ENCODE measurements around the gene NRG3. TPM values are rescaled to one million over a fixed set of nuclear protein-coding genes. Genes with fewer than 3 reads are reported as not detected.

Gene NRG3
- total and polyA plus RNA-seq, 9 donors: 0.04 to 4.5 (median 0.15) TPM; not detected in 2

GRCh38 chr10:82924711-82925110, 1049.7 kb downstream of the NRG3 start:
- H3K36me3 ChIP-seq: no peaks in the 10 kb centered on the region
- 79 to 91% (median 81%) methylated on average over 1 of the region's 1 CpG for WGBS, 3 donors
- H3K4me3 ChIP-seq: no peak overlapping the region
- H3K27ac ChIP-seq: no peak overlapping the region
- H3K4me1 ChIP-seq (ENCODE audit: insufficient read depth): no peaks in the 10 kb centered on the region
- no peak for DNase-seq
- intact Hi-C loops (cut with DNase I): no loop called here
- no peak for TF ChIP-seq POLR2A (IDR thresholded peaks at IDR 0.05)
- no peak for TF ChIP-seq CTCF (IDR thresholded peaks at IDR 0.05)
- no peak for TF ChIP-seq EP300 (IDR thresholded peaks at IDR 0.05)
- no peaks in the 10 kb centered on the region for H3K9me3 ChIP-seq
- H3K27me3 ChIP-seq: no peaks in the 10 kb centered on the region

DNA sequence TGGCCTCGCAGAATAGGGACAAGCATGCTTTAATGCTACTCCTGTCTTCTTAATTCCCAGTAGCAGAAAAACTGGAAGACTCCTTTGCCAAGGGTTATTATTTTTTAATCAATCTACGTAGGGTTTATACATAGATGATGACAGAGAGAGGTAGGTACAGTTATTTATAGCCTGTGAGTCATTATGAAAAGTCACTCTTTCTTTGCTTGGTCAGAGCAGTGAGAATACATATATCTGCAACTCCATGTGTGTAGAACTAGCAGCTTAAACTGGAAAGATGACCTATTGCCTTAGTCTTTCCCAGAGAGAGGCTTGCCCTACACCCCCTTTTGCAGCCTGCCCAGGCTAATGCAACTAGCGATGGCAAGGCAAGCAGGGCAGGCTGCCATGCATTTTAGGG, 1050.6 kb downstream of the NRG3 start:
- no peak overlapping the region for H3K27ac ChIP-seq
- no peaks in the 10 kb centered on the region for H3K36me3 ChIP-seq
- H3K27me3 ChIP-seq: no peaks in the 10 kb centered on the region
- no peak overlapping the region for H3K4me3 ChIP-seq
- H3K9me3 ChIP-seq: no peaks in the 10 kb centered on the region
- intact Hi-C loops (cut with DNase I): no loop called here
- TF ChIP-seq EP300 (IDR thresholded peaks at IDR 0.05) (no peak), CTCF (IDR thresholded peaks at IDR 0.05) (no peak), POLR2A (IDR thresholded peaks at IDR 0.05) (no peak)
- no peak for DNase-seq
- WGBS, 3 donors: 76 to 91% (median 89%) methylated on average over 3 of the region's 3 CpGs
- no peaks in the 10 kb centered on the region for H3K4me1 ChIP-seq (ENCODE audit: insufficient read depth)

DNA sequence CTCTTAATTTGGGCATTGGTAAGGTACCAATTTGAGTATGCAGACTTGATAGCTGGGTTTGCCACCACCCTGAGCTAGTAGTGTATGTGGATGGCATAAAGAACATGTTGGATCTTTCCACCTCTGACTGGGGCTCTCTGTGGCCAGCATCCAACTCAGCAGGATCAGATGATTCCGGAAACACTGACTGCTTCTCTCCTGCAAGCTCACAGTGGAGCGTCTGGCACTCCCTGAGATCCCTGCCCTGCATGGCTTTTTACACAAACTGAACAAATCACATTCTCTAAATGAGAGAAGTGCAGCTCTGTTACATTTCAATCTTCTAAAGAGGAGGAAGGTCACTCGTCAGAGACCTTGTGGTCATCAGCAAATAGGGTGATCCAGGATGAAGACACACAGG, 1057.5 kb downstream of the NRG3 start:
- H3K27ac ChIP-seq: no peak overlapping the region
- intact Hi-C loops (cut with DNase I): no loop called here
- DNase-seq: no peak
- H3K4me3 ChIP-seq: no peak overlapping the region
- no peaks in the 10 kb centered on the region for H3K36me3 ChIP-seq
- H3K9me3 ChIP-seq: no peaks in the 10 kb centered on the region
- 50 to 69% (median 51%) methylated on average over 3 of the region's 3 CpGs for WGBS, 3 donors
- no peaks in the 10 kb centered on the region for H3K4me1 ChIP-seq (ENCODE audit: insufficient read depth)
- no peaks in the 10 kb centered on the region for H3K27me3 ChIP-seq
- TF ChIP-seq POLR2A (IDR thresholded peaks at IDR 0.05) (no peak), EP300 (IDR thresholded peaks at IDR 0.05) (no peak), CTCF (IDR thresholded peaks at IDR 0.05) (no peak)

DNA sequence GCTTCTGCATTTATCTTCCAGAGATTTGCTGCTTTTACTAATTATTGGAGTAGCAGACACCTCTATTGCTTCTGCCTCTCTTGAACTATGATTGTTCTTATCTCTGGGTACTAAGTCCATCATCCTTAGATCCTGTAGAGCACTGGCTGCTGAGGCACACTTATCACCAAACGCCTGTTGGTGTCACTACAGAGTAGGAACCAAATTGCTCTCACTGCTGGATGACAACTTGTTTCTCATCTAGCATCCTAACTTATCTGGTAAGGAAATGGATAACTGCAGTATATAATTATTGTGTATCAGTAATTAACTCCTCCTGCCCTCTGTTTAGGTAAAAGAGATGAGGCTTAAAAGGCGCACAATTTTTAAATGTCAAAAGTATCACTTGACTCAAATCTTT, 1059.4 kb downstream of the NRG3 start:
- intact Hi-C loops (cut with DNase I): no loop called here
- H3K27me3 ChIP-seq: no peaks in the 10 kb centered on the region
- DNase-seq: no peak
- no peaks in the 10 kb centered on the region for H3K9me3 ChIP-seq
- WGBS, 3 donors: 70 to 83% (median 79%) methylated on average over 2 of the region's 2 CpGs
- H3K27ac ChIP-seq: no peak overlapping the region
- no peak overlapping the region for H3K4me3 ChIP-seq
- TF ChIP-seq EP300 (IDR thresholded peaks at IDR 0.05) (no peak), POLR2A (IDR thresholded peaks at IDR 0.05) (no peak)
- H3K36me3 ChIP-seq: no peaks in the 10 kb centered on the region
- H3K4me1 ChIP-seq (ENCODE audit: insufficient read depth): no peaks in the 10 kb centered on the region

DNA sequence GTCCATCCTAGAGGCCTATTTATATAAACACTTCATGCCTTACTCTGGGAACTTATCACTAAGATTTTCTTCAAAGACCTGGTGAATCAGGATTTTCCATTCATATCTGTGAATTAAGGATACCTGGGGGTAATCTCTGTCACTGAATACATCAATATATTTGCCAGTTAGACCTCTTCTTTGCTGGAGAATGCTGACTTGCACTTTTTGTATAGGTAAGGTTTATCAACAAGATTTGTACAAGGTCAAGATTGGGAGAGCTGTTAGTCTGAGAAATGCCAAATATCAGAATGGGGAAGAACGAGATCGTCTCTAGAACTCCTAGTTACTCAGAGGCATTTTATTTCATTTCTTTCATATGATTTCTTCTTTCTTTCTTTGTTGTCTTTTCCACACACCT, 1060.0 kb downstream of the NRG3 start:
- TF ChIP-seq CTCF (IDR thresholded peaks at IDR 0.05): no peak
- TF ChIP-seq EP300 (IDR thresholded peaks at IDR 0.05): no peak
- no peak for TF ChIP-seq POLR2A (IDR thresholded peaks at IDR 0.05)
- Histone ChIP-seq H3K27ac (no peak overlapping the region), H3K9me3 (no peaks in the 10 kb centered on the region), H3K27me3 (no peaks in the 10 kb centered on the region), H3K36me3 (no peaks in the 10 kb centered on the region), H3K4me1 (ENCODE audit: insufficient read depth) (no peaks in the 10 kb centered on the region), H3K4me3 (no peak overlapping the region)
- 86 to 91% (median 88%) methylated on average over 2 of the region's 2 CpGs for WGBS, 3 donors
- no peak for DNase-seq
- intact Hi-C loops (cut with DNase I): no loop called here

All from ovary (tissue), 9 donors.